Neutrophil (primary cell): ENCODE measurements around the gene MINDY2.
A peak's percentile ranks its signal among the peaks of the same experiment; 100 is the strongest.

Source experiments
- H3K27ac ChIP-seq: fragments of 200-600 bp; sonication (generic); 2 replicates; pipeline ENCODE4 v1.5.1; 2016; ENCODE audit warnings: mild to moderate bottlenecking, moderate library complexity
- H3K27me3 ChIP-seq: fragments of 200-600 bp; sonication (generic); 2 replicates; pipeline ENCODE4 v1.6.0; 2016; ENCODE audit warnings: mild to moderate bottlenecking
- H3K36me3 ChIP-seq: fragments of 200-600 bp; sonication (generic); 2 replicates; pipeline ENCODE4 v1.5.1; 2017
- H3K4me1 ChIP-seq, 2 experiments: fragments of 200-600 bp in 1 of 2; sonication (generic) in 1 of 2; 1 replicate in 1 of 2; 2 replicates in 1 of 2; pipeline versions ENCODE4 v1.5.1 to v1.6.1; 2013 to 2016; ENCODE audit warnings: low read depth in 1 of 2, low read length in 1 of 2, mild to moderate bottlenecking in 1 of 2, moderate library complexity in 1 of 2; ENCODE audit not compliant: control insufficient read depth in 1 of 2, insufficient read depth in 1 of 2
- H3K4me3 ChIP-seq, 2 experiments: fragments of 200-600 bp in 1 of 2; sonication (generic) in 1 of 2; 1 replicate in 1 of 2; 2 replicates in 1 of 2; pipeline ENCODE4 v1.5.1; 2013 to 2016; ENCODE audit warnings: low read depth in 1 of 2, low read length in 1 of 2, mild to moderate bottlenecking in 1 of 2, moderate library complexity in 1 of 2
- H3K9me3 ChIP-seq: fragments of 200-600 bp; sonication (generic); 2 replicates; pipeline ENCODE4 v1.5.1; 2016
- CTCF ChIP-seq: fragments of 200-600 bp; sonication (generic); IDR thresholded peaks from 2 replicates; pipeline ENCODE4 v1.5.1; 2016; ENCODE audit warnings: antibody characterized with exemption

Gene MINDY2

GRCh38 chr15:58748852-58749531 lies 22.1 kb upstream of the MINDY2 start:
- no peaks in the 10 kb centered on the region for H3K27me3 ChIP-seq
- H3K4me3 ChIP-seq = peak overlapping the region; percentile 96 to 99
- H3K36me3 ChIP-seq = no peaks in the 10 kb centered on the region
- no peaks in the 10 kb centered on the region for H3K9me3 ChIP-seq
- H3K27ac ChIP-seq = peak overlapping the region; percentile 93
- no peak for TF ChIP-seq CTCF
- peaks cover 34% of the 10 kb centered on the region in 2 experiments for H3K4me1 ChIP-seq

DNA sequence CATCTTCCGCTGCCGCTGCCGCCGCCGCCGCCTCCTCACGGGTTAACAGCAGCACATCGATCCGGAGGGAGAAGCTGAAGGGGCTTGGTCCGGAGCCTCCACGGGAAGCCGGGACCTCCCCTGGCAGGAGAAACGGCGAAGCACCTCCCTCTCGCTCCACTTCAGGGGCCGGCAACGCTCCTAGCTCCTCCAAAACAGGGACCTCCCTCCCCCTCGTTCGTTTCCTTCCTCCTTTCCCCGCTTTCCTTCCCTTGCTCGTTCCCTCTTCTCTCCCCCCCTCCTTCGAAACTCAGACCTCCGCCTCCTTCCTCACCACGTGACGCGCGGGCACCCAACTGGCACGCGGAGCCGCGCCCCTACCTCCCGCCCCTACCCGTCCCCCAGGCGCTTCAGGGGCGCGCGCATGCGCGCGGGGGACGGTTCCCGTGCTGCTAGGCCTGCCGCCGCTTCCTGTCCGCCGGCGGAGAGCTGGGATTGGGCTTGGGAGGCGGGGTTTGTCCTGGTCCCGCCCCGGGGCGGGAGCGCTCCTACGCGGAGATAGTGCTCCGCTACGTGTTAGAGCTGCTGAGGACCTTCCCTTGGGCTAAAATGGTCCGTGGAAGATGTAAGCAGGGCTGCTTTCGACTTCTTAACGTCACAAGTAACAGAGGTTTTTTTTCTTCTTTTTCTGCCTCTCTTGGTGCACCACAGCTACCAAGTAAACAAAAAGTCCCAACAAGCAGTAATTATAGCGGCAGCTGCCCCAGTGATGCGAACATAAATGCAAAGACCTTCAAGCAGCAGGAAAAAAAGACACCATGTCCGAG lies 21.4 kb upstream of the MINDY2 start, which contains the start of gene ADAM10:
TSS of gene ADAM10 (minus strand) at position 176 of the 806 bp plus-strand sequence. CDS start at position 3, 173 bp downstream.
- peak; percentile 42 for TF ChIP-seq CTCF
- peaks cover 34% of the 10 kb centered on the region in 2 experiments for H3K4me1 ChIP-seq
- no peaks in the 10 kb centered on the region for H3K27me3 ChIP-seq

DNA sequence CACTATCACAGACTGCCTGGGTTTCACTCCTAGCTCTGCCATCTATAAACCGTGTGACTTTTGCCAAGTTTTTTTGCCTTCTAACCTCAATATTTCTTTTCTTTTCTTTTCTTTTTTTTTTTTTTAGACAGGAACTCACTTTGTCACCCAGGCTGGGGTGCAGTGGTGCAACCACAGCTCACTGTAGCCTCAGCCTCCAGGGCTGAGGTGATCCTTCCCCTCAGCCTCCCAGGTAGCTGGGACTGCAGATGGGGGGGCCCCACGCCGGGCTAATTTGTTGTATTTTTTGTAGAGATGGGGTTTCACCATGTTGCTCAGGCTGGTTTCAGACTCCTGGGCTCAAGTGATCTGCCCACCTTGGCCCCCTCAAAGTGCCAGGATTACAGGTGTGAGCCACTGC lies 18.4 kb upstream of the MINDY2 start:
- no peak for TF ChIP-seq CTCF
- H3K36me3 ChIP-seq = no peaks in the 10 kb centered on the region
- no peak overlapping the region for H3K27ac ChIP-seq
- peaks cover 18 to 19% of the 10 kb centered on the region in 2 experiments for H3K4me1 ChIP-seq
- no peaks in the 10 kb centered on the region for H3K27me3 ChIP-seq
- H3K9me3 ChIP-seq = no peaks in the 10 kb centered on the region
- no peak overlapping the region for H3K4me3 ChIP-seq

More for the DNA sequence above, 21.4 kb upstream of the MINDY2 start, which contains the start of gene ADAM10:
- no peaks in the 10 kb centered on the region for H3K36me3 ChIP-seq
- peak within 1 kb of the TSS; percentile 96 to 99 for H3K4me3 ChIP-seq
- peak within 1 kb of the TSS; percentile 93 for H3K27ac ChIP-seq
- H3K9me3 ChIP-seq = no peaks in the 10 kb centered on the region

DNA sequence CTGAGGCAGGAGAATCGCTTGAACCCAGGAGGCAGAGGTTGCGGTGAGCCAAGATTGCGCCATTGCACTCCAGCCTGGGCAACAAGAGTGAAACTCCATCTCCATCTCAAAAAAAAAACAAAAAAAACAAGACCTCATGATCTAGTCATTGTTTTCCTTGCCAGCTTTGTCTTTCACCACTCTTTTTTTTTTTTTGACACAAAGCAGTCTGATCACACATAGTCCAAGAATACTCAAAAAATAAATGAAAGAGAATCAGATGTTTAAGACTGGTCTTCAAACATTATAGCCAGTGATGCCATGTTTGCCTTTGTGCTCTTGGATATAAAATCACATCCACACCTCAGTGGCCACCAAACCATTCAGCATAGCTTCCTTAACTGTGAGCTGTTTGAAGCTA lies 15.8 kb upstream of the MINDY2 start:
- no peaks in the 10 kb centered on the region for H3K27me3 ChIP-seq
- H3K36me3 ChIP-seq = no peaks in the 10 kb centered on the region
- no peaks in the 10 kb centered on the region for H3K9me3 ChIP-seq
- no peak for TF ChIP-seq CTCF
- H3K27ac ChIP-seq = no peak overlapping the region
- H3K4me3 ChIP-seq = no peak overlapping the region
- H3K4me1 ChIP-seq = peaks cover 4% of the 10 kb centered on the region in 2 experiments

DNA sequence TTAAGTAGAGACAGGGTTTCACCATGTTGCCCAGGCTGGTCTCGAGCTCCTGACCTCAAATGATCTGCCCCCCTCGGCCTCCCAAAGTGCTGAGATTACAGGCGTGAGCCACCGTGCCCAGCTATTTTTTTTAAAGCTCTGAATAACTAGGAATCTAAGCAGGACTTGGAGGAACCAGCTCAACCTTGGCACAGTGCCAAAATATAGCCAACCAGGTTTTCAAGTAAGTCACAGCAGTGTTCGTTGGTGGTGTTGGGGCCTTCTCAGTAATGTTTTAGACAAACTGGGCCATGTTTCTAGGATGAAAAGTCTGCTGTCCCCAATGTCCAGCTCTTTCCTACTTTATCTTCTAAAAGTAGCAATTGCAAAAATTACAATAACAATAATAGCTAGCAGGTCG lies 15.1 kb upstream of the MINDY2 start:
- no peak overlapping the region for H3K27ac ChIP-seq
- H3K27me3 ChIP-seq = no peaks in the 10 kb centered on the region
- no peaks in the 10 kb centered on the region for H3K36me3 ChIP-seq
- H3K4me3 ChIP-seq = no peak overlapping the region
- H3K9me3 ChIP-seq = no peaks in the 10 kb centered on the region
- TF ChIP-seq CTCF = no peak
- H3K4me1 ChIP-seq = no peaks in the 10 kb centered on the region
